Osteoblast (primary cell): ENCODE measurements around the gene HDAC4. TPM values are rescaled to one million over a fixed set of nuclear protein-coding genes. Genes with fewer than 3 reads are reported as not detected.

Experiments
- DNase-seq: peaks from one replicate; pipeline ENCODE4 v3.0.0; 2011; ENCODE audit warnings: low spot score, mixed read lengths; ENCODE audit not compliant: insufficient read length; ENCODE audit errors: missing footprints
- H2AFZ ChIP-seq: 2 replicates; pipeline ENCODE4 v1.6.0; 2011; ENCODE audit warnings: mild to moderate bottlenecking, low read length
- H3K27ac ChIP-seq: 2 replicates; pipeline ENCODE4 v1.5.1; 2011; ENCODE audit warnings: mild to moderate bottlenecking, low read depth, low read length, moderate library complexity
- H3K27me3 ChIP-seq: 2 replicates; pipeline ENCODE4 v1.6.0; 2012; ENCODE audit warnings: mild to moderate bottlenecking, control low read depth, inconsistent platforms, low read length, moderate library complexity; ENCODE audit not compliant: insufficient read depth
- H3K36me3 ChIP-seq: 2 replicates; pipeline ENCODE4 v1.5.1; 2011; ENCODE audit warnings: mild to moderate bottlenecking, low read length, control low read depth, moderate library complexity; ENCODE audit not compliant: insufficient read depth
- H3K4me1 ChIP-seq: 2 replicates; pipeline ENCODE4 v1.5.1; 2011; ENCODE audit warnings: mild to moderate bottlenecking, low read length, control low read depth, moderate library complexity; ENCODE audit not compliant: insufficient read depth
- H3K4me2 ChIP-seq: 2 replicates; pipeline ENCODE4 v1.6.0; 2011; ENCODE audit warnings: mild to moderate bottlenecking, low read length; ENCODE audit not compliant: insufficient read depth
- H3K4me3 ChIP-seq: fragments of 200-600 bp; sonication (generic); 3 replicates; pipeline ENCODE4 v1.5.1; 2012; ENCODE audit warnings: mild to moderate bottlenecking, low read length, inconsistent platforms; ENCODE audit not compliant: insufficient read depth
- H3K79me2 ChIP-seq: 2 replicates; pipeline ENCODE4 v1.6.0; 2012; ENCODE audit warnings: mild to moderate bottlenecking, low read length, control low read depth, inconsistent platforms; ENCODE audit not compliant: insufficient read depth
- H3K9me3 ChIP-seq: 2 replicates; pipeline ENCODE4 v1.5.1; 2011; ENCODE audit warnings: low read depth, low read length, control low read depth
- H4K20me1 ChIP-seq: 2 replicates; pipeline ENCODE4 v1.6.0; 2012; ENCODE audit warnings: mild to moderate bottlenecking, low read length, control low read depth; ENCODE audit not compliant: insufficient read depth
- CTCF ChIP-seq: IDR thresholded peaks from 2 replicates; pipeline ENCODE4 v1.5.1; 2011; ENCODE audit warnings: mild to moderate bottlenecking, low read depth, low read length, moderate library complexity; ENCODE audit errors: extremely low read depth
- total RNA-seq: library from RNA; depleted of rRNA; stranded (reverse); fragments of >200 nt; gene quantifications from 2 replicates; pipeline ENCODE4 v1.2.3, GENCODE V29; 2012

Gene HDAC4
- total RNA-seq, 1 donor, result 30.8 TPM

GRCh38 chr2:239232195-239232578, 168.6 kb downstream of the HDAC4 start:
- Histone ChIP-seq H2AFZ (no peak overlapping the region), H3K4me1 (peaks cover 3% of the 10 kb centered on the region), H3K9me3 (no peaks in the 10 kb centered on the region), H3K36me3 (peaks cover 2% of the 10 kb centered on the region), H3K27me3 (no peaks in the 10 kb centered on the region), H3K27ac (no peak overlapping the region), H3K4me2 (no peak overlapping the region), H4K20me1 (peaks cover 2% of the 10 kb centered on the region), H3K79me2 (peaks cover 3% of the 10 kb centered on the region), H3K4me3 (no peak overlapping the region)
- TF ChIP-seq CTCF, result no peak
- no peak for DNase-seq

- peaks cover 2% of the 10 kb centered on the region for H4K20me1 ChIP-seq
- DNase-seq, result no peak
- no peaks in the 10 kb centered on the region for H3K27me3 ChIP-seq
- H3K4me1 ChIP-seq, result peaks cover 9% of the 10 kb centered on the region
- H3K4me3 ChIP-seq, result no peak overlapping the region
- peaks cover 2% of the 10 kb centered on the region for H3K36me3 ChIP-seq
- H3K9me3 ChIP-seq, result no peaks in the 10 kb centered on the region
- H3K79me2 ChIP-seq, result peaks cover 5% of the 10 kb centered on the region
- H2AFZ ChIP-seq, result no peak overlapping the region
- TF ChIP-seq CTCF, result no peak
- no peak overlapping the region for H3K27ac ChIP-seq
- no peak overlapping the region for H3K4me2 ChIP-seq
Measured at GRCh38 chr2:239231231-239232194, 169.3 kb downstream of the HDAC4 start.

GRCh38 chr2:239230318-239231052, 170.3 kb downstream of the HDAC4 start:
- Histone ChIP-seq H3K4me3 (no peak overlapping the region), H3K79me2 (peaks cover 5% of the 10 kb centered on the region), H3K4me2 (no peak overlapping the region), H3K27ac (no peak overlapping the region), H3K27me3 (no peaks in the 10 kb centered on the region), H2AFZ (no peak overlapping the region), H4K20me1 (peaks cover 2% of the 10 kb centered on the region), H3K9me3 (no peaks in the 10 kb centered on the region), H3K4me1 (peaks cover 19% of the 10 kb centered on the region), H3K36me3 (peaks cover 2% of the 10 kb centered on the region)
- DNase-seq, result no peak
- TF ChIP-seq CTCF, result no peak
